Trophoblast cell (in vitro differentiated cells and primary cell): ENCODE results near the gene DLG2.

Experiments used
- DNase-seq, 2 donors: peaks; one replicate each; pipeline ENCODE4 v3.0.0-alpha.2; 2016
- H2AFZ ChIP-seq: 2 replicates; pipeline ENCODE4 v1.6.1; 2013; ENCODE audit warnings: low read length, moderate library complexity, mild to moderate bottlenecking; ENCODE audit not compliant: insufficient read depth, poor library complexity
- H2AK5ac ChIP-seq: 2 replicates; pipeline ENCODE4 v1.6.1; 2013; ENCODE audit warnings: mild to moderate bottlenecking, low read length
- H2BK120ac ChIP-seq: 2 replicates; pipeline ENCODE4 v1.6.1; 2013; ENCODE audit warnings: low read length, mild to moderate bottlenecking, moderate library complexity; ENCODE audit not compliant: insufficient read depth, poor library complexity
- H2BK12ac ChIP-seq: 2 replicates; pipeline ENCODE4 v1.6.1; 2013; ENCODE audit warnings: mild to moderate bottlenecking, low read length, moderate library complexity
- H2BK5ac ChIP-seq: 2 replicates; pipeline ENCODE4 v1.6.1; 2013; ENCODE audit warnings: low read length, low read depth, moderate library complexity, mild to moderate bottlenecking; ENCODE audit not compliant: poor library complexity
- H3K14ac ChIP-seq: 2 replicates; pipeline ENCODE4 v1.6.1; 2013; ENCODE audit warnings: mild to moderate bottlenecking, low read length
- H3K18ac ChIP-seq: 2 replicates; pipeline ENCODE4 v1.6.1; 2013; ENCODE audit warnings: mild to moderate bottlenecking, low read length
- H3K23ac ChIP-seq: 2 replicates; pipeline ENCODE4 v1.6.1; 2013; ENCODE audit warnings: low read length
- H3K27ac ChIP-seq: 2 replicates; pipeline ENCODE4 v1.5.1; 2013; ENCODE audit warnings: low read depth, mild to moderate bottlenecking, inconsistent platforms, low read length, moderate library complexity
- H3K27me3 ChIP-seq: 2 replicates; pipeline ENCODE4 v1.6.1; 2013; ENCODE audit warnings: inconsistent platforms, mild to moderate bottlenecking, low read length, moderate library complexity; ENCODE audit not compliant: insufficient read depth
- H3K36me3 ChIP-seq, 2 experiments: 1 replicate in 1 of 2; 2 replicates in 1 of 2; pipeline ENCODE4 v1.6.1; 2013; ENCODE audit warnings: low read length in 2 of 2, mild to moderate bottlenecking in 2 of 2, moderate library complexity in 1 of 2; ENCODE audit not compliant: insufficient read depth in 2 of 2, control insufficient read depth in 1 of 2
- H3K4ac ChIP-seq: 2 replicates; pipeline ENCODE4 v1.6.1; 2013; ENCODE audit warnings: low read depth, mild to moderate bottlenecking, low read length, moderate library complexity
- H3K4me1 ChIP-seq, 2 experiments: 1 replicate in 1 of 2; 2 replicates in 1 of 2; pipeline ENCODE4 v1.6.1; 2013; ENCODE audit warnings: low read length in 2 of 2, mild to moderate bottlenecking in 2 of 2, moderate library complexity in 1 of 2; ENCODE audit not compliant: insufficient read depth in 2 of 2, control insufficient read depth in 1 of 2
- H3K4me2 ChIP-seq: 2 replicates; pipeline ENCODE4 v1.6.1; 2013; ENCODE audit warnings: inconsistent platforms, mild to moderate bottlenecking, low read length, moderate library complexity
- H3K4me3 ChIP-seq: 2 replicates; pipeline ENCODE4 v1.5.1; 2013; ENCODE audit warnings: mild to moderate bottlenecking, low read depth, low read length, inconsistent platforms
- H3K79me1 ChIP-seq: one replicate; pipeline ENCODE4 v1.6.1; 2013; ENCODE audit warnings: low read length
- H3K79me2 ChIP-seq: 2 replicates; pipeline ENCODE4 v1.6.1; 2013; ENCODE audit warnings: low read length, mild to moderate bottlenecking; ENCODE audit not compliant: control insufficient read depth, insufficient read depth, poor library complexity
- H3K9ac ChIP-seq: 2 replicates; pipeline ENCODE4 v1.6.1; 2013; ENCODE audit warnings: mild to moderate bottlenecking, low read length
- H3K9me3 ChIP-seq: 2 replicates; pipeline ENCODE4 v1.6.1; 2013; ENCODE audit warnings: low read depth, mild to moderate bottlenecking, control low read depth, inconsistent platforms, low read length; ENCODE audit not compliant: insufficient read depth
- H4K12ac ChIP-seq: 2 replicates; pipeline ENCODE4 v1.6.1; 2013; ENCODE audit warnings: low read depth, mild to moderate bottlenecking, low read length, moderate library complexity
- H4K8ac ChIP-seq: 2 replicates; pipeline ENCODE4 v1.6.1; 2013; ENCODE audit warnings: low read depth, mild to moderate bottlenecking, low read length, moderate library complexity
- H4K91ac ChIP-seq: one replicate; pipeline ENCODE4 v1.6.1; 2013; ENCODE audit warnings: low read depth, mild to moderate bottlenecking, low read length, moderate library complexity
- WGBS: extraction: QIAGEN DNeasy Blood & Tissue Kit; methylation state at CpG from one replicate; pipeline ENCODE4 v1.1.7; 2013; ENCODE audit warnings: missing lambda C conversion rate; ENCODE audit not compliant: insufficient read length, insufficient coverage; ENCODE audit errors: extremely low coverage; 5-methylcytosine and 5-hydroxymethylcytosine counted together

DLG2 gene

GRCh38 chr11:85385111-85385510 lies 242.0 kb downstream of the DLG2 start:
- Histone ChIP-seq H3K4ac (no peak overlapping the region), H3K9ac (no peak overlapping the region), H3K79me2 (no peaks in the 10 kb centered on the region), H3K9me3 (no peaks in the 10 kb centered on the region), H3K4me2 (no peak overlapping the region), H3K27me3 (no peaks in the 10 kb centered on the region), H4K12ac (no peak overlapping the region), H2BK120ac (no peak overlapping the region), H3K23ac (no peak overlapping the region), H2BK5ac (no peak overlapping the region), H3K36me3 (no peaks in the 10 kb centered on the region), H3K4me3 (no peak overlapping the region), H3K18ac (no peak overlapping the region), H4K8ac (no peak overlapping the region), H2AK5ac (no peak overlapping the region), H3K79me1 (no peaks in the 10 kb centered on the region), H3K4me1 (no peaks in the 10 kb centered on the region), H2AFZ (no peak overlapping the region), H2BK12ac (no peak overlapping the region), H3K14ac (no peak overlapping the region), H3K27ac (no peak overlapping the region), H4K91ac (no peak overlapping the region)
- DNase-seq: no peak
- no CpG with 5 or more reads among the region's 1 CpG for WGBS

GRCh38 chr11:85379066-85379465 lies 248.1 kb downstream of the DLG2 start:
- no peaks in the 10 kb centered on the region for H3K27me3 ChIP-seq
- no peak overlapping the region for H3K4ac ChIP-seq
- H3K9me3 ChIP-seq: no peaks in the 10 kb centered on the region
- H2AK5ac ChIP-seq: no peak overlapping the region
- no peak overlapping the region for H3K14ac ChIP-seq
- no peak overlapping the region for H2AFZ ChIP-seq
- no peaks in the 10 kb centered on the region for H3K36me3 ChIP-seq
- H2BK12ac ChIP-seq: no peak overlapping the region
- no peak overlapping the region for H3K4me2 ChIP-seq
- H3K23ac ChIP-seq: no peak overlapping the region
- no peak overlapping the region for H4K12ac ChIP-seq
- no peaks in the 10 kb centered on the region for H3K79me1 ChIP-seq
- H3K4me3 ChIP-seq: no peak overlapping the region
- no peak overlapping the region for H2BK120ac ChIP-seq
- DNase-seq: no peak
- H3K9ac ChIP-seq: no peak overlapping the region
- no peak overlapping the region for H2BK5ac ChIP-seq
- no peak overlapping the region for H4K91ac ChIP-seq
- H3K4me1 ChIP-seq: no peaks in the 10 kb centered on the region
- WGBS: no CpG with 5 or more reads among the region's 2 CpGs
- no peak overlapping the region for H3K27ac ChIP-seq
- H3K18ac ChIP-seq: no peak overlapping the region
- no peak overlapping the region for H4K8ac ChIP-seq
- no peaks in the 10 kb centered on the region for H3K79me2 ChIP-seq

- no peak overlapping the region for H4K8ac ChIP-seq
- H3K36me3 ChIP-seq: no peaks in the 10 kb centered on the region
- no peaks in the 10 kb centered on the region for H3K9me3 ChIP-seq
- H3K4me3 ChIP-seq: no peak overlapping the region
- H2BK120ac ChIP-seq: no peak overlapping the region
- no peak overlapping the region for H3K27ac ChIP-seq
- no peak overlapping the region for H4K91ac ChIP-seq
- H2BK5ac ChIP-seq: no peak overlapping the region
- no peak overlapping the region for H3K4me2 ChIP-seq
- no peaks in the 10 kb centered on the region for H3K79me2 ChIP-seq
- H3K4me1 ChIP-seq: no peaks in the 10 kb centered on the region
- H2BK12ac ChIP-seq: no peak overlapping the region
- H3K14ac ChIP-seq: no peak overlapping the region
- H3K18ac ChIP-seq: no peak overlapping the region
- no peak overlapping the region for H4K12ac ChIP-seq
- no peak for DNase-seq
- H2AK5ac ChIP-seq: no peak overlapping the region
- no peak overlapping the region for H3K4ac ChIP-seq
- no peaks in the 10 kb centered on the region for H3K27me3 ChIP-seq
- no peak overlapping the region for H3K9ac ChIP-seq
- H3K79me1 ChIP-seq: no peaks in the 10 kb centered on the region
- H2AFZ ChIP-seq: no peak overlapping the region
- H3K23ac ChIP-seq: no peak overlapping the region
Observed at GRCh38 chr11:85377901-85378300, 249.2 kb downstream of the DLG2 start.

GRCh38 chr11:85359859-85360258 lies 267.3 kb downstream of the DLG2 start:
- no peaks in the 10 kb centered on the region for H3K9me3 ChIP-seq
- no peaks in the 10 kb centered on the region for H3K79me1 ChIP-seq
- H2AFZ ChIP-seq: no peak overlapping the region
- no peak overlapping the region for H3K14ac ChIP-seq
- no peaks in the 10 kb centered on the region for H3K27me3 ChIP-seq
- H3K4me1 ChIP-seq: no peaks in the 10 kb centered on the region
- H3K4me3 ChIP-seq: no peak overlapping the region
- no peaks in the 10 kb centered on the region for H3K36me3 ChIP-seq
- WGBS: no CpG with 5 or more reads among the region's 6 CpGs
- H3K18ac ChIP-seq: no peak overlapping the region
- no peak overlapping the region for H4K12ac ChIP-seq
- no peak overlapping the region for H3K4me2 ChIP-seq
- H2AK5ac ChIP-seq: no peak overlapping the region
- DNase-seq: no peak
- no peak overlapping the region for H3K9ac ChIP-seq
- H2BK5ac ChIP-seq: no peak overlapping the region
- H3K79me2 ChIP-seq: no peaks in the 10 kb centered on the region
- H3K27ac ChIP-seq: no peak overlapping the region
- H3K4ac ChIP-seq: no peak overlapping the region
- no peak overlapping the region for H4K91ac ChIP-seq
- no peak overlapping the region for H3K23ac ChIP-seq
- no peak overlapping the region for H2BK12ac ChIP-seq
- H4K8ac ChIP-seq: no peak overlapping the region
- H2BK120ac ChIP-seq: no peak overlapping the region

- Histone ChIP-seq H2BK120ac (no peak overlapping the region), H3K9ac (no peak overlapping the region), H4K91ac (no peak overlapping the region), H3K4me3 (no peak overlapping the region), H2AFZ (no peak overlapping the region), H2BK5ac (no peak overlapping the region), H4K8ac (no peak overlapping the region), H3K23ac (no peak overlapping the region), H3K36me3 (no peaks in the 10 kb centered on the region), H3K4me1 (no peaks in the 10 kb centered on the region), H2BK12ac (no peak overlapping the region), H3K9me3 (no peaks in the 10 kb centered on the region), H3K27me3 (no peaks in the 10 kb centered on the region), H3K79me1 (no peaks in the 10 kb centered on the region), H3K79me2 (no peaks in the 10 kb centered on the region), H3K4ac (no peak overlapping the region), H3K4me2 (no peak overlapping the region), H3K14ac (no peak overlapping the region), H4K12ac (no peak overlapping the region), H2AK5ac (no peak overlapping the region), H3K27ac (no peak overlapping the region), H3K18ac (no peak overlapping the region)
- DNase-seq: no peak
Observed at GRCh38 chr11:85355921-85356320, 271.2 kb downstream of the DLG2 start.
